Upper lobe of left lung (tissue), 6 donors: Measurements from ENCODE around the gene RASEF. TPM values are rescaled to one million over a fixed set of nuclear protein-coding genes. Genes with fewer than 3 reads are reported as not detected.
A peak's percentile ranks its signal among the peaks of the same experiment; 100 is the strongest.

Experiments
- ATAC-seq, 2 donors: fragments of 200-7000 bp; cut with Tn5 transposase; one replicate each; pipeline ENCODE4 v1.9.1; 2022; ENCODE audit warnings: mild to moderate bottlenecking in 2 of 2, moderate library complexity in 2 of 2; ENCODE audit not compliant: low FRiP score in 2 of 2
- DNase-seq, 2 donors: peaks; one replicate each; pipeline ENCODE4 v3.0.0-alpha.2; 2019 to 2020
- H3K27ac ChIP-seq, 4 donors: fragments of 200-600 bp; sonication (generic); one replicate each; pipeline ENCODE4 v1.5.1; 2016 to 2019
- H3K27me3 ChIP-seq, 4 donors: fragments of 200-600 bp; sonication (generic); one replicate each; pipeline ENCODE4 v1.5.1; 2017 to 2019
- H3K36me3 ChIP-seq, 4 donors: fragments of 200-600 bp; sonication (generic); one replicate each; pipeline ENCODE4 v1.5.1; 2016 to 2019
- H3K4me1 ChIP-seq, 4 donors: fragments of 200-600 bp; sonication (generic); one replicate each; pipeline ENCODE4 v1.5.1; 2018 to 2019
- H3K4me3 ChIP-seq, 4 donors: fragments of 200-600 bp; sonication (generic); one replicate each; pipeline ENCODE4 v1.5.1; 2017 to 2019; ENCODE audit warnings: mild to moderate bottlenecking in 2 of 4, moderate library complexity in 1 of 4
- H3K9me3 ChIP-seq, 4 donors: fragments of 200-600 bp; sonication (generic); one replicate each; pipeline ENCODE4 v1.5.1; 2018 to 2019
- CTCF ChIP-seq, 6 experiments: fragments of 450-650 bp in 4 of 6; fragments of 200-600 bp in 2 of 6; sonication (generic) in 2 of 6; IDR thresholded peaks; one replicate each; pipeline ENCODE4 v1.5.1; 2016 to 2019; ENCODE audit warnings: antibody characterized with exemption in 6 of 6
- EP300 ChIP-seq, 4 donors: sonication (generic); formaldehyde crosslinking; IDR thresholded peaks; one replicate each; pipeline ENCODE4 v1.5.1; 2017; ENCODE audit warnings: antibody characterized with exemption in 4 of 4, control low read depth in 2 of 4
- POLR2A ChIP-seq, 4 donors: fragments of 450-650 bp; IDR thresholded peaks; one replicate each; pipeline ENCODE4 v1.5.1; 2016 to 2017; ENCODE audit warnings: antibody characterized with exemption in 4 of 4, mild to moderate bottlenecking in 2 of 4
- POLR2AphosphoS5 ChIP-seq, 2 donors: sonication (generic); formaldehyde crosslinking; IDR thresholded peaks; one replicate each; pipeline ENCODE4 v1.5.1; 2017; ENCODE audit warnings: antibody characterized with exemption in 2 of 2
- WGBS, 2 donors: methylation state at CpG; one replicate each; pipeline ENCODE4 v1.1.5; 2017 to 2018; 5-methylcytosine and 5-hydroxymethylcytosine counted together
- total RNA-seq, 6 donors: library from RNA; depleted of rRNA in 4 of 6; stranded (reverse); fragments of >200 nt in 4 of 6; gene quantifications; one replicate each; pipeline versions ENCODE4 v1.1.0 to v1.2.1, GENCODE V29; 2016 to 2021
- donor health status: DM: no; HTN: no; CAD: no; lungs with moderate emphysema.
- donor health status: DM: no; HTN: yes; CAD: no; lungs with severe emphysema.

The RASEF gene
- total RNA-seq, 6 donors from 2014 or later: 14.5 to 90.0 (median 18.0) TPM

GRCh38 chr9:83020864-83021263 is 42.1 kb downstream of the RASEF start:
- Histone ChIP-seq H3K36me3 (no peaks in the 10 kb centered on the region), H3K27me3 (no peaks in the 10 kb centered on the region), H3K27ac (no peak overlapping the region), H3K9me3 (no peaks in the 10 kb centered on the region), H3K4me3 (no peak overlapping the region), H3K4me1 (no peaks in the 10 kb centered on the region)
- WGBS, 2 donors: 86 to 88% methylated on average over 2 of the region's 2 CpGs
- TF ChIP-seq POLR2AphosphoS5 (IDR thresholded peaks at IDR 0.05) (no peak), EP300 (IDR thresholded peaks at IDR 0.05) (no peak), POLR2A (IDR thresholded peaks at IDR 0.05) (no peak), CTCF (IDR thresholded peaks at IDR 0.05) (no peak)
- DNase-seq: no peak
- ATAC-seq: no peak

GRCh38 chr9:83020327-83020726 is 42.6 kb downstream of the RASEF start:
- TF ChIP-seq CTCF (IDR thresholded peaks at IDR 0.05): no peak
- TF ChIP-seq POLR2AphosphoS5 (IDR thresholded peaks at IDR 0.05): no peak
- TF ChIP-seq POLR2A (IDR thresholded peaks at IDR 0.05): no peak
- no peak for TF ChIP-seq EP300 (IDR thresholded peaks at IDR 0.05)
- no peak overlapping the region for H3K4me3 ChIP-seq
- H3K27ac ChIP-seq: no peak overlapping the region
- WGBS, 2 donors: 87% methylated on average over 7 of the region's 7 CpGs
- no peaks in the 10 kb centered on the region for H3K36me3 ChIP-seq
- peak in 1 of 2 donors; percentile 14 for ATAC-seq
- no peaks in the 10 kb centered on the region for H3K4me1 ChIP-seq
- DNase-seq: peak in 1 of 2 donors; percentile 22
- H3K9me3 ChIP-seq: no peaks in the 10 kb centered on the region
- H3K27me3 ChIP-seq: no peaks in the 10 kb centered on the region

GRCh38 chr9:83019246-83019645 is 43.7 kb downstream of the RASEF start:
- DNase-seq: no peak
- Histone ChIP-seq H3K4me1 (no peaks in the 10 kb centered on the region), H3K27me3 (no peaks in the 10 kb centered on the region), H3K27ac (no peak overlapping the region), H3K4me3 (no peak overlapping the region), H3K9me3 (no peaks in the 10 kb centered on the region), H3K36me3 (no peaks in the 10 kb centered on the region)
- ATAC-seq: no peak
- WGBS, 2 donors: 84 to 94% methylated on average over 2 of the region's 2 CpGs
- TF ChIP-seq POLR2AphosphoS5 (IDR thresholded peaks at IDR 0.05): no peak
- TF ChIP-seq CTCF (IDR thresholded peaks at IDR 0.05): no peak
- no peak for TF ChIP-seq EP300 (IDR thresholded peaks at IDR 0.05)
- TF ChIP-seq POLR2A (IDR thresholded peaks at IDR 0.05): no peak

- H3K36me3 ChIP-seq: no peaks in the 10 kb centered on the region
- no peaks in the 10 kb centered on the region for H3K9me3 ChIP-seq
- H3K27ac ChIP-seq: no peak overlapping the region
- peaks cover 0 to 3% (median 0%) of the 10 kb centered on the region in 4 donors for H3K4me1 ChIP-seq
- no peak for TF ChIP-seq CTCF (IDR thresholded peaks at IDR 0.05)
- no peak for TF ChIP-seq POLR2A (IDR thresholded peaks at IDR 0.05)
- no peak for TF ChIP-seq EP300 (IDR thresholded peaks at IDR 0.05)
- TF ChIP-seq POLR2AphosphoS5 (IDR thresholded peaks at IDR 0.05): no peak
- no peaks in the 10 kb centered on the region for H3K27me3 ChIP-seq
- ATAC-seq (no peak), DNase-seq (no peak)
- H3K4me3 ChIP-seq: no peak overlapping the region
- WGBS, 2 donors: 84 to 89% methylated on average over 2 of the region's 2 CpGs
Observed at GRCh38 chr9:83015897-83016296, 47.0 kb downstream of the RASEF start.

GRCh38 chr9:83013867-83014605 is 48.9 kb downstream of the RASEF start:
- ATAC-seq: no peak
- DNase-seq: no peak
- WGBS, 2 donors: 74% methylated on average over 3 of the region's 3 CpGs
- peaks cover 0 to 3% (median 0%) of the 10 kb centered on the region in 4 donors for H3K4me1 ChIP-seq
- no peak for TF ChIP-seq CTCF (IDR thresholded peaks at IDR 0.05)
- TF ChIP-seq POLR2A (IDR thresholded peaks at IDR 0.05): no peak
- TF ChIP-seq POLR2AphosphoS5 (IDR thresholded peaks at IDR 0.05): no peak
- no peak for TF ChIP-seq EP300 (IDR thresholded peaks at IDR 0.05)
- no peak overlapping the region for H3K27ac ChIP-seq
- no peak overlapping the region for H3K4me3 ChIP-seq
- no peaks in the 10 kb centered on the region for H3K36me3 ChIP-seq
- H3K27me3 ChIP-seq: no peaks in the 10 kb centered on the region
- H3K9me3 ChIP-seq: no peaks in the 10 kb centered on the region
